Thoracic aorta (tissue), 2 donors: ENCODE measurements around the gene PPP2CA. TPM values are rescaled to one million over a fixed set of nuclear protein-coding genes. Genes with fewer than 3 reads are reported as not detected.

Experiments
- ATAC-seq: fragments of 150-250 bp; one replicate; pipeline ENCODE4 v1.8.0; 2017; ENCODE audit warnings: low read depth; ENCODE audit not compliant: insufficient number of reproducible peaks, low FRiP score
- DNase-seq: peaks from one replicate; pipeline ENCODE4 v3.0.0-alpha.2; 2020; ENCODE audit warnings: low spot score
- H3K27ac ChIP-seq, 2 donors: fragments of 200-600 bp; sonication (generic); 1 replicate in 1 of 2; 2 replicates in 1 of 2; pipeline ENCODE4 v1.5.1; 2016; ENCODE audit warnings: mild to moderate bottlenecking in 2 of 2, moderate library complexity in 2 of 2
- H3K27me3 ChIP-seq: fragments of 200-600 bp; sonication (generic); replicated peaks from 2 replicates; pipeline ENCODE4 v1.6.0; 2016; ENCODE audit warnings: mild to moderate bottlenecking; ENCODE audit not compliant: insufficient read depth
- H3K36me3 ChIP-seq: fragments of 200-600 bp; sonication (generic); one replicate; pipeline ENCODE4 v1.5.1; 2016
- H3K4me1 ChIP-seq, 2 donors: fragments of 200-600 bp; sonication (generic); 1 replicate in 1 of 2; 2 replicates in 1 of 2; pipeline versions ENCODE4 v1.5.1 to v1.6.0; 2016; ENCODE audit warnings: low read depth in 2 of 2, mild to moderate bottlenecking in 1 of 2; ENCODE audit not compliant: control insufficient read depth in 1 of 2
- H3K4me3 ChIP-seq: fragments of 200-600 bp; sonication (generic); 2 replicates; pipeline ENCODE4 v1.5.1; 2016; ENCODE audit warnings: mild to moderate bottlenecking
- H3K9me3 ChIP-seq: fragments of 200-600 bp; sonication (generic); 2 replicates; pipeline ENCODE4 v1.5.1; 2016
- CTCF ChIP-seq: fragments of 200-600 bp; sonication (generic); IDR thresholded peaks from one replicate; pipeline ENCODE4 v1.5.1; 2019; ENCODE audit warnings: antibody characterized with exemption
- total RNA-seq, 2 donors: library from RNA; depleted of rRNA; stranded (reverse); fragments of >200 nt; gene quantifications; one replicate each; pipeline versions ENCODE4 v1.1.0 to v1.2.3, GENCODE V29; 2016

PPP2CA gene
- total RNA-seq, 2 donors from 2014 or later, result 53.9 to 145 TPM

GRCh38 chr5:134177369-134178095, 48.3 kb downstream of the PPP2CA start:
- DNase-seq, result peak; percentile 48
- Histone ChIP-seq H3K27me3 (no peaks in the 10 kb centered on the region), H3K4me1 (peaks cover 15 to 34% of the 10 kb centered on the region in 2 donors), H3K36me3 (peaks cover 2% of the 10 kb centered on the region), H3K4me3 (peak overlapping the region; percentile 98), H3K9me3 (no peaks in the 10 kb centered on the region), H3K27ac (peak overlapping the region; percentile 98 to 99)
- no peak for TF ChIP-seq CTCF
- ATAC-seq, result peak; percentile 44

GRCh38 chr5:134176511-134177368, 49.1 kb downstream of the PPP2CA start, which contains the start of gene SKP1:
SKP1 (minus strand) TSS chr5:134176950; CDS start chr5:134174022, 2,928 bp downstream.
- no peak for TF ChIP-seq CTCF

GRCh38 chr5:134175921-134176510, 49.9 kb downstream of the PPP2CA start:
- Histone ChIP-seq H3K9me3 (no peaks in the 10 kb centered on the region), H3K27me3 (no peaks in the 10 kb centered on the region), H3K4me3 (peak overlapping the region; percentile 98), H3K27ac (peak overlapping the region; percentile 98 to 99), H3K36me3 (peaks cover 13% of the 10 kb centered on the region), H3K4me1 (peaks cover 19 to 41% of the 10 kb centered on the region in 2 donors)
- peak; percentile 9 for DNase-seq
- peak; percentile 5 for ATAC-seq
- TF ChIP-seq CTCF, result no peak

More at GRCh38 chr5:134176511-134177368, 49.1 kb downstream of the PPP2CA start, which contains the start of gene SKP1:
- Histone ChIP-seq H3K27me3 (no peaks in the 10 kb centered on the region), H3K27ac (peak within 1 kb of the TSS; percentile 98 to 99), H3K36me3 (peaks cover 8% of the 10 kb centered on the region), H3K4me1 (peaks cover 17 to 36% of the 10 kb centered on the region in 2 donors), H3K4me3 (peak within 1 kb of the TSS; percentile 98), H3K9me3 (no peaks in the 10 kb centered on the region)
- peak; percentile 9 for DNase-seq
- peak; percentile 84 for ATAC-seq

- no peak for ATAC-seq
- H3K4me1 ChIP-seq, result peaks cover 19 to 41% of the 10 kb centered on the region in 2 donors
- DNase-seq, result no peak
- TF ChIP-seq CTCF, result no peak
- peak overlapping the region; percentile 20 to 99 for H3K27ac ChIP-seq
- no peaks in the 10 kb centered on the region for H3K27me3 ChIP-seq
- H3K4me3 ChIP-seq, result peak overlapping the region; percentile 98
- H3K9me3 ChIP-seq, result no peaks in the 10 kb centered on the region
- peaks cover 15% of the 10 kb centered on the region for H3K36me3 ChIP-seq
These were observed 50.7 kb downstream of the PPP2CA start for GRCh38 chr5:134174841-134175839.
